ENCODE results near the gene CELF4.

CELF4 gene

GRCh38 chr18:37321582-37322491, 243.8 kb downstream of the CELF4 start:
- no peak for DNase-seq (ENCODE audit: low read depth)
- H3K4me3 ChIP-seq (ENCODE audit: low read depth, low read length) = no peak overlapping the region

- no peak for DNase-seq (ENCODE audit: low read depth)
- H3K4me3 ChIP-seq (ENCODE audit: low read depth, low read length) = no peak overlapping the region
Observed at GRCh38 chr18:37320317-37320716, 245.3 kb downstream of the CELF4 start.

GRCh38 chr18:37318360-37319355, 246.9 kb downstream of the CELF4 start:
- DNase-seq (ENCODE audit: low read depth) = no peak
- no peak overlapping the region for H3K4me3 ChIP-seq (ENCODE audit: low read depth, low read length)

- no peak overlapping the region for H3K4me3 ChIP-seq (ENCODE audit: low read depth, low read length)
- DNase-seq (ENCODE audit: low read depth) = no peak
Observed at GRCh38 chr18:37317486-37317885, 248.1 kb downstream of the CELF4 start.

GRCh38 chr18:37316468-37316867, 249.1 kb downstream of the CELF4 start:
- no peak overlapping the region for H3K4me3 ChIP-seq (ENCODE audit: low read depth, low read length)
- no peak for DNase-seq (ENCODE audit: low read depth)

GRCh38 chr18:37315935-37316334, 249.7 kb downstream of the CELF4 start:
- no peak overlapping the region for H3K4me3 ChIP-seq (ENCODE audit: low read depth, low read length)
- DNase-seq (ENCODE audit: low read depth) = no peak

- H3K4me3 ChIP-seq (ENCODE audit: low read depth, low read length) = no peak overlapping the region
- no peak for DNase-seq (ENCODE audit: low read depth)
Observed at GRCh38 chr18:37314534-37314933, 251.1 kb downstream of the CELF4 start.

- no peak overlapping the region for H3K4me3 ChIP-seq (ENCODE audit: low read depth, low read length)
- DNase-seq (ENCODE audit: low read depth) = no peak
Observed at GRCh38 chr18:37313624-37314023, 252.0 kb downstream of the CELF4 start.

- no peak for DNase-seq (ENCODE audit: low read depth)
- H3K4me3 ChIP-seq (ENCODE audit: low read depth, low read length) = no peak overlapping the region
Observed at GRCh38 chr18:37309861-37310260, 255.7 kb downstream of the CELF4 start.

- DNase-seq (ENCODE audit: low read depth) = no peak
- no peak overlapping the region for H3K4me3 ChIP-seq (ENCODE audit: low read depth, low read length)
Observed at GRCh38 chr18:37309059-37309458, 256.5 kb downstream of the CELF4 start.

GRCh38 chr18:37307181-37307580, 258.4 kb downstream of the CELF4 start:
- DNase-seq (ENCODE audit: low read depth) = no peak
- H3K4me3 ChIP-seq (ENCODE audit: low read depth, low read length) = no peak overlapping the region

- no peak for DNase-seq (ENCODE audit: low read depth)
- H3K4me3 ChIP-seq (ENCODE audit: low read depth, low read length) = no peak overlapping the region
Observed at GRCh38 chr18:37306432-37306831, 259.2 kb downstream of the CELF4 start.

- H3K4me3 ChIP-seq (ENCODE audit: low read depth, low read length) = no peak overlapping the region
- DNase-seq (ENCODE audit: low read depth) = no peak
Observed at GRCh38 chr18:37305066-37305465, 260.5 kb downstream of the CELF4 start.

- H3K4me3 ChIP-seq (ENCODE audit: low read depth, low read length) = no peak overlapping the region
- DNase-seq (ENCODE audit: low read depth) = no peak
Observed at GRCh38 chr18:37304012-37304680, 261.5 kb downstream of the CELF4 start.

- no peak for DNase-seq (ENCODE audit: low read depth)
- H3K4me3 ChIP-seq (ENCODE audit: low read depth, low read length) = no peak overlapping the region
Observed at GRCh38 chr18:37303009-37303408, 262.6 kb downstream of the CELF4 start.

GRCh38 chr18:37302519-37302918, 263.1 kb downstream of the CELF4 start:
- DNase-seq (ENCODE audit: low read depth) = no peak
- no peak overlapping the region for H3K4me3 ChIP-seq (ENCODE audit: low read depth, low read length)

GRCh38 chr18:37299471-37300304, 265.9 kb downstream of the CELF4 start:
- no peak overlapping the region for H3K4me3 ChIP-seq (ENCODE audit: low read depth, low read length)
- DNase-seq (ENCODE audit: low read depth) = peak; percentile 88

GRCh38 chr18:37298816-37299215, 266.8 kb downstream of the CELF4 start:
- H3K4me3 ChIP-seq (ENCODE audit: low read depth, low read length) = no peak overlapping the region
- DNase-seq (ENCODE audit: low read depth) = no peak

- DNase-seq (ENCODE audit: low read depth) = no peak
- H3K4me3 ChIP-seq (ENCODE audit: low read depth, low read length) = no peak overlapping the region
Observed at GRCh38 chr18:37297106-37297505, 268.5 kb downstream of the CELF4 start.
